HL-60 (cell line): ENCODE measurements around the gene ADAMTS13.

Source experiments
- CTCF ChIP-seq: IDR thresholded peaks from one replicate; pipeline ENCODE4 v1.5.1; 2011; ENCODE audit warnings: low read length, control low read depth, inconsistent platforms; ENCODE audit not compliant: insufficient read depth
- GABPA ChIP-seq: IDR thresholded peaks from 2 replicates; pipeline ENCODE4 v1.6.1; 2012; ENCODE audit warnings: low read depth
- POLR2AphosphoS5 ChIP-seq: IDR thresholded peaks from 2 replicates; pipeline ENCODE4 v1.6.1; 2012; ENCODE audit warnings: low read depth
- TF ChIP-seq, protein P1 (sequence below): IDR thresholded peaks from 2 replicates; pipeline ENCODE4 v1.6.1; 2012; ENCODE audit warnings: low read depth; ENCODE audit not compliant: insufficient replicate concordance

DNA sequence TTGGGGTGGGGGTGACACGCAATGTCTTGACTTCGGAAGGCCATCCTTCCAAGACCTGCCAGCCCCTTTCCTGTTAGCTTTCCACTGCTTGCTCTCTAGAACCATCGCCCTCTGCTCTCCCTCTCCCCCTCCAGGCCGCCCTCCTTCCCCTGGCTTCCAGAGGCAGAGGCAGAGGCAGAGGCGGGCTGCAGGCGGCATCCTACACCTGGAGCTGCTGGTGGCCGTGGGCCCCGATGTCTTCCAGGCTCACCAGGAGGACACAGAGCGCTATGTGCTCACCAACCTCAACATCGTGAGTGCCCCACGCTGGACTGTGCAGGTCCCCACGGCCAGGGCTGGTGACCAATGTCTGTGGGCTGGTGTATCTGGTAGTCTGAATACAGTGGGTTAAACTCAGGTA, 2.0 kb downstream of the ADAMTS13 start:
- TF ChIP-seq CTCF: no peak
- TF ChIP-seq, protein P1, sequence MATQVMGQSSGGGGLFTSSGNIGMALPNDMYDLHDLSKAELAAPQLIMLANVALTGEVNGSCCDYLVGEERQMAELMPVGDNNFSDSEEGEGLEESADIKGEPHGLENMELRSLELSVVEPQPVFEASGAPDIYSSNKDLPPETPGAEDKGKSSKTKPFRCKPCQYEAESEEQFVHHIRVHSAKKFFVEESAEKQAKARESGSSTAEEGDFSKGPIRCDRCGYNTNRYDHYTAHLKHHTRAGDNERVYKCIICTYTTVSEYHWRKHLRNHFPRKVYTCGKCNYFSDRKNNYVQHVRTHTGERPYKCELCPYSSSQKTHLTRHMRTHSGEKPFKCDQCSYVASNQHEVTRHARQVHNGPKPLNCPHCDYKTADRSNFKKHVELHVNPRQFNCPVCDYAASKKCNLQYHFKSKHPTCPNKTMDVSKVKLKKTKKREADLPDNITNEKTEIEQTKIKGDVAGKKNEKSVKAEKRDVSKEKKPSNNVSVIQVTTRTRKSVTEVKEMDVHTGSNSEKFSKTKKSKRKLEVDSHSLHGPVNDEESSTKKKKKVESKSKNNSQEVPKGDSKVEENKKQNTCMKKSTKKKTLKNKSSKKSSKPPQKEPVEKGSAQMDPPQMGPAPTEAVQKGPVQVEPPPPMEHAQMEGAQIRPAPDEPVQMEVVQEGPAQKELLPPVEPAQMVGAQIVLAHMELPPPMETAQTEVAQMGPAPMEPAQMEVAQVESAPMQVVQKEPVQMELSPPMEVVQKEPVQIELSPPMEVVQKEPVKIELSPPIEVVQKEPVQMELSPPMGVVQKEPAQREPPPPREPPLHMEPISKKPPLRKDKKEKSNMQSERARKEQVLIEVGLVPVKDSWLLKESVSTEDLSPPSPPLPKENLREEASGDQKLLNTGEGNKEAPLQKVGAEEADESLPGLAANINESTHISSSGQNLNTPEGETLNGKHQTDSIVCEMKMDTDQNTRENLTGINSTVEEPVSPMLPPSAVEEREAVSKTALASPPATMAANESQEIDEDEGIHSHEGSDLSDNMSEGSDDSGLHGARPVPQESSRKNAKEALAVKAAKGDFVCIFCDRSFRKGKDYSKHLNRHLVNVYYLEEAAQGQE: no peak
- TF ChIP-seq GABPA: no peak
- no peak for TF ChIP-seq POLR2AphosphoS5
